GDM1 (cell line): ENCODE results near the gene GRPEL1.
"Not testable (repeated sequence)": the region's sequence is repeated elsewhere in the genome, so short reads cannot be mapped to it uniquely, and the experiment has no call there.

Source experiments
- DNase-seq: peaks from one replicate; lab custom pipeline; 2025; lab: John Stamatoyannopoulos, UW

The GRPEL1 gene

GRCh38 chr4:7067452-7068278 is at the start of gene GRPEL1:
GRPEL1 (minus strand) TSS chr4:7068064; CDS start chr4:7068032, 32 bp downstream.
- peak; percentile 99 for DNase-seq

DNA sequence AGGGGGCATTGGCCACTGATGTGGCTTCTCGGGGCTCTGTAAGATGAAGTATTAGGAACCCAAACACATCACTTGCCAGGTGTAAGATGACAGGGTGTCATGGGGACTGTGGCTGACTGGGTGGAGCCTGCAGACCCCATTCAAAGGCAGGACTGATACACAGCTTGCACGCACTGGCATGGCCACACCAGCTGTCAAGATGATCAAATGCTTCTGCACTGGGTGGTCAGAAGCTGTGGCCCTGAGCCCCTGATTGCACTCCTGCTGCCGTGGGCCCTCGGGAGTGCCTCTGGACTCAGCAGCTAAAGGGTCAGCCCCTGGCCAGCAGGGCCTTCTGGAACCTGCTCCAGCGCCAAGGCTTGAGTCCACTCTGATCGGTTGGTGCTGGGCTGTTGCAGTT is 48.8 kb upstream of the GRPEL1 start:
- no peak for DNase-seq

GRCh38 chr4:7115557-7116340 is 47.9 kb upstream of the GRPEL1 start:
- DNase-seq = no peak

- DNase-seq = no peak
These were observed 44.8 kb upstream of the GRPEL1 start for GRCh38 chr4:7112656-7113055.

DNA sequence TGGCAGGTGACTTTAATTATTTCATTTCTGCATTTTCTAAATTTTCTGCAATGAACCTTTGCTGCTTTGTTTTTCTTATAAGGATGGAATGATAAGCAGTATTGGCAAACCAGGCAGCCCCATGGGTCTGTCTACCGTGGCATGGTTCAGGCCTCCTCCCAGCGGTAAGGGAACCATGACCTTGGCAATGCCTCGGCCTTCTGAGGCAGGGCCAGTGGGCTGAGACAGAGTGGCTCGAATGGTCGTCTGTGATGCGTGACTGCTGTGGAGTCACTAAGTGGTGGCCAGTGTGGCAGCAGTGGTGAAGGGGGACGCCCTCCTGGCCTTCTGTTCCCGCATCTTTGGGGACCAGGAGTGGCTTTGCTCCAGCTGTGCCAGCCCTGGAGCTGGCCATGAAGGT is 43.6 kb upstream of the GRPEL1 start:
- no peak for DNase-seq

GRCh38 chr4:7110546-7110945 is 42.7 kb upstream of the GRPEL1 start:
- DNase-seq = no peak

- DNase-seq = no peak
These were observed 41.3 kb upstream of the GRPEL1 start for GRCh38 chr4:7109169-7109568.

DNA sequence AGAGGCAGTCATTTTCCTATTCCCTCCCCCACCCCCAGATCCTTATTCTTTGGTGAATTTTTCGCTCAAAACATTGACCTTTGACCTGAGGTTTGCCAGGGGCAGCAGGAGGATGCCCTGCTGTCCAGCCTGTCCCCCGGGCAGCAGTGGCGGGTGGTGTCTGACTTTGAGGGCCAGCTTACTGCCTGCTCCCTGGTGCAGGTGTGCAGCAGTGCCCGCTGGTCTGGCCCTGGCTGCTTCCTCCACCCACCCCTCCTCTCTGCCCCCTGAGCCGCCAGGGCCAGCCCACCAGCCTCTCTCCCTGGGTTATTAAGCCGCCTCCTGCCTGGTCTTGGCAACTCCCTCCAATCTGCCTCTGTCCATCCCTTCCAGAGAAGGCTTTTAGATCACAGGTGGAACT is 40.8 kb upstream of the GRPEL1 start:
- DNase-seq = no peak

GRCh38 chr4:7108046-7108625 is 40.3 kb upstream of the GRPEL1 start:
- DNase-seq = no peak

GRCh38 chr4:7107166-7107905 is 39.5 kb upstream of the GRPEL1 start:
- DNase-seq = no peak

- DNase-seq = no peak
These were observed 37.4 kb upstream of the GRPEL1 start for GRCh38 chr4:7105276-7105675.

DNA sequence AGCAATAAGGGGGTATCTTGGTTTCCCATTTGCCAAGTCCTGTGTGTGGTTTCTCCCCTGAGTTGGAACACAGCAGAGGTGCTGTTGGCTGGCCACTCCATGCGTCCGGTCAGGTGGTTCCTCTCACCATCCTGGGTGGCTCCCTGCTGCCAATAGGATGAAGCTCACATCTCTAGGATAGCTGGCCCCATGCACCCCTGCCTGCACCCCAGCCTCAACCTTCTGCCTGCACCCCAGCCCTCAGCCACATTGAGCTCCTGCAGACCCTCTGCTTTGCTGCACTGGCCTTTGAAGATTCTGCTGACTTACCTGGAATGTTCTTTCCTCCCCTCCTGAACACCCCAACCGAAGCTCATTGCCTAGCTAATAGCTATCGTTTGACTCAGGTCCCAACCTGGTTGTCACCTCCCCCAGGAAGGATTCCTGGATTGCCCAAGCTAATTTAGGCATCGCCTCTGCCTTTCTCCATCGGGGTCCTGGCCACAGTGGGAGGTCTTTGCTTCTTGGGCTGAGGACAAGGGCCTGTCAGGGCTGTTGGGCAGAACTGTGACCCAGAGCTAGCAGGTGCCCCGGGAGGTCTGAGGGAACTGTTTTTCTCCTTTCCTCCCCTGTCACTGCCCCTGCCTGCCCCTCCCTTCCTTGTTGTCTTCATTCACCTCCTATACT is 36.6 kb upstream of the GRPEL1 start:
- no peak for DNase-seq

GRCh38 chr4:7103607-7104365 is 35.9 kb upstream of the GRPEL1 start:
- no peak for DNase-seq

DNA sequence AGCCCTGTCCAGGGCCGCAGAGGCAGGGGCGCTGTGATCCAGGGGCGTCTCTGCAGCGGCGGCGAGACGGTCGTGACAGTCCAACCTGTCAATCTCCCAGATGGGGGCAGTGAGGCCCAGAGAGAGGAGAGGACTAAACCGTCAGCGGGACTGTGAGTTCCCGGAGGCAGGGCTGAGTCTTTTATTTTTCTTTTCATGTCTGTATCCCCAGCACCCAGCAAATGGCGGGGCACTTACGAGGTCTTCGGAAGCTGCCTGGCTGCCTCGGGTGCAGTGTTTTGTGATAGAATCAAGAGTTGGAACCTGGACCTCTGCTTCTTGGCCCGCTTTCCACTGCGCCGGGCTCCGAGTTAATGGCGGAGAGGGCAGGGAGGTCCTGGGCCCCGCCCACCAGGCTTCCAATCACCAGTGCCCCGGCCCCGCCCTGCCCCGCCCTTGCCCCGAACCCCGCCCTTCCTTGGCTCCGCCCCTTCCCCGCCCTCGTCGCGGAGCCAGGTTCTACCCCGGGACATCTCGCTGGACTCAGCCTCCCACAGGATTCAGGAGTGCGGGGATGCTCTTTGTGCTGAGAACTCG is 35.3 kb upstream of the GRPEL1 start:
- DNase-seq = peak; percentile 57

DNA sequence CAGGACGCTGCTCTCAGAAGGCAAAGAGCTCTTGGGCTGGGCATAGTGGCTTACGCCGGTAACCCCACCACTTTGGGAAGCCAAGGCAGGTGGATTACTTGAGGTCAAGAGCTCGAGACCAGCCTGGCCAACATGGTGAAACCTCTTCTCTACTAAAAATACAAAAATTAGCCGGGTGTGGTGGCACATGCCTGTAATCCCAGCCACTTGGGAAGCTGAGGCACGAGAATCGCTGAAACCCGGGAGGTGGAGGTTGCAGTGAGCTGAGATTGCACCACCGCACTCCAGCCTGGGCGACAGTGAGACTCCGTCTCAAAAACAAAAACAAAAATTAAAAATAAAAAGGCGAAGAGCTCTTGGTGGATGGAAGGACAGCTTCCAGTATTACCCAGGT is 34.6 kb upstream of the GRPEL1 start:
- not testable (repeated sequence) for DNase-seq

DNA sequence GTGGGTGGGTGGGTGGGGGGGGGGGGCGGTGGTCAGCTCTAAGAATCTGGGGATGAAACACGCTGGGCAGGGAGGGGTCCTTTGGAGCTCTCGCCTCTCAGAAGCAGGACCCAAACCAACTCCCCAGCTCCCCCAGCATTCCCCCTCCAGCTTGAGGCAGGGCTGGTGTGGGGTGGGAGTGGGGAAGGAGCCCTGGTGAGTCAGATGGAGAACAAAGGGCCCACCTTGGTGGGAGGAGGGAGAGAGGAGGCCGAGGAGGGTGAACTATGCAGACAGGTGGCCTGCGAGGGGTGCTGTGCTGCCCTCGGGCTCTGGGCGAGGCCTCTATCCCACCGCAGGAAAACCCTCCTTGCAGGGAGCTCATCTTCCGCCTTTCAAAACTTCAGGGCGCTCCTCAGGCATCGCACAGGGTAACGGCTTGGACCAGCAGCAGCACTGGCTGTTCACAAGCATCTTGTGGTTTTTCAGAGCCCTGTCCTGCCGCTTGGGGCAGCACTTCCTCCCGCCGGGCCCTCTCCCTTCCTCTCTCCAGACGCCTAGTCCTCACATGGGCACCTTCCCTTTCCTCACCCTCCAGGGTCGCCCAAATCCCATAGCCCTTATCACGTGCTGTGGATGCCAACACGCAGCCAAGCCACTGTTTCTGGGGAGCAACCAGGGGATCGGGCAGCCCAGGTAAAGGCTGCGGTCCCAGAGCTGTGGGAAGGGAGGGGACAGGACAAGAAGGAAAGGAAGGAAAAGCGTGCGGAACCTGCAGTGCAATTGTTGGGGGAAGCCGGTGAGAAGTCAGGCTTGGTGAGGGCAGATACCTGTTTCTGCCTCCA is 34.0 kb upstream of the GRPEL1 start:
- no peak for DNase-seq

GRCh38 chr4:7096236-7096635 is 28.4 kb upstream of the GRPEL1 start:
- DNase-seq = no peak

GRCh38 chr4:7095611-7096155 is 27.8 kb upstream of the GRPEL1 start:
- DNase-seq = no peak

DNA sequence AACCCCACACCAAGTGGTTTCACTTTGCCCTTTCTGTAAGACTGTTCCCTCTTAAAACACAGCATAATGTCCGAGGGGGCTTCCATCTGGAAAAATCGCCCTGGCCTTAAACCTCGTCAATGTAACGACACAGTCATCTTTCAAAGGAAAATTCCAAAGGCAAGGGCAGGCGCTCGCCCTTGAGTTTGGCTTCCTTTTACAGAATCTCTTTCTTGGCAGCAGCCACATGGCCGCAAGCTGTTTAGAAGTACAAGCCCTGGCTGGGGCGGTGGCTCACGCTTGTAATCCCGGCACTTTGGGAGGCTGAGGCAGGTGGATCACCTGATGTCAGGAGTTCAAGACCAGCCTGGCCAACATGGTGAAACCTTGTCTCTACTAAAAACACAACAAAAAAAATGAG is 27.1 kb upstream of the GRPEL1 start:
- no peak for DNase-seq
